Measurements from ENCODE around the gene VPS50. TPM values are rescaled to one million over a fixed set of nuclear protein-coding genes. Genes with fewer than 3 reads are reported as not detected.

Gene VPS50
- 10 to 100 TPM; 35.1 to 45.8 TPM for total RNA-seq
- polyA plus RNA-seq = 10 to 100 TPM in 1 of 2 donors, 1 to 10 TPM in 1; 7.5 to 17.0 TPM

GRCh38 chr7:93231799-93232672 lies at the start of gene VPS50:
Gene VPS50, plus strand, starts transcription at chr7:93232366. Its CDS starts 102 bp downstream, at chr7:93232468.
- CTCF ChIA-PET (ENCODE audit: partially characterized antibody) = interaction anchor here (0.8 to 3.5 kb wide), 7 partner anchors 10 to 784 kb away, joined by 3 to 31 read pairs (median 5); partner anchors contain the start of genes RBM48, SAMD9 and SAMD9L
- Histone ChIP-seq H3K9me3 (ENCODE audit: control insufficient read depth in 1 of 2, low read length in 2 of 2) (no peaks in the 10 kb centered on the region), H3K36me3 (ENCODE audit: insufficient read depth, low read length) (no peaks in the 10 kb centered on the region), H3K4me3 (ENCODE audit: low read length in 2 of 2) (peak within 1 kb of the TSS; percentile 66 to 99), H3K27ac (ENCODE audit: low read depth, low read length) (peak within 1 kb of the TSS; percentile 86), H3K4me1 (ENCODE audit: insufficient read depth, low read length) (peaks cover 31% of the 10 kb centered on the region), H3K27me3 (ENCODE audit: insufficient read depth, low read length) (no peaks in the 10 kb centered on the region)
- peak within 1 kb of the TSS; percentile 85 to 100 (median 98) for H3K27ac Mint-ChIP-seq
- intact Hi-C loops (cut with micrococcal nuclease) = loop anchor here (1.0 to 10.0 kb wide), 13 partner anchors 13 to 1425 kb away; partner anchors contain the start of genes ANKIB1, BET1, FAM133B and KRIT1
- H3K27me3 Mint-ChIP-seq = no peaks in the 10 kb centered on the region
- H3K36me3 Mint-ChIP-seq = peaks cover 0 to 5% of the 10 kb centered on the region in 2 donors
- POLR2A ChIA-PET (ENCODE audit: partially characterized antibody) = interaction anchor here (0.8 to 2.5 kb wide), 12 partner anchors 9 to 1425 kb away, joined by 3 to 24 read pairs (median 8); partner anchors contain the start of genes CDK6, FAM133B, GATAD1 and PEX1
- peaks cover 9 to 20% (median 14%) of the 10 kb centered on the region in 4 donors for H3K4me1 Mint-ChIP-seq
- peak; percentile 95 to 98 (median 97) for DNase-seq
- H3K9me3 Mint-ChIP-seq = no peaks in the 10 kb centered on the region
- peak within 1 kb of the TSS; percentile 91 to 97 (median 95) for H3K4me3 Mint-ChIP-seq

- no peaks in the 10 kb centered on the region for H3K4me1 Mint-ChIP-seq
- Histone ChIP-seq H3K9me3 (ENCODE audit: control insufficient read depth in 1 of 2, low read length in 2 of 2) (no peaks in the 10 kb centered on the region), H3K4me1 (ENCODE audit: insufficient read depth, low read length) (no peaks in the 10 kb centered on the region), H3K36me3 (ENCODE audit: insufficient read depth, low read length) (no peaks in the 10 kb centered on the region), H3K4me3 (ENCODE audit: low read length in 2 of 2) (no peak overlapping the region), H3K27me3 (ENCODE audit: insufficient read depth, low read length) (no peaks in the 10 kb centered on the region), H3K27ac (ENCODE audit: low read depth, low read length) (no peak overlapping the region)
- H3K27me3 Mint-ChIP-seq = peaks cover 14 to 16% of the 10 kb centered on the region in 2 donors
- no peaks in the 10 kb centered on the region for H3K9me3 Mint-ChIP-seq
- ChIA-PET CTCF (ENCODE audit: partially characterized antibody) (interaction anchor here (1.3 kb wide), 1 partner anchor 12 kb away, joined by 3 read pairs; no protein-coding TSS in a partner anchor), POLR2A (ENCODE audit: partially characterized antibody) (no interaction called here)
- intact Hi-C loops (cut with micrococcal nuclease) = no loop called here
- no peak overlapping the region for H3K4me3 Mint-ChIP-seq
- H3K27ac Mint-ChIP-seq = no peak overlapping the region
- no peak for DNase-seq
- H3K36me3 Mint-ChIP-seq = peaks cover 0 to 3% of the 10 kb centered on the region in 2 donors
These were observed 46.7 kb upstream of the VPS50 start for GRCh38 chr7:93185303-93186027.

GRCh38 chr7:93188870-93189634 lies 43.1 kb upstream of the VPS50 start:
- no peaks in the 10 kb centered on the region for H3K4me1 ChIP-seq (ENCODE audit: insufficient read depth, low read length)

GRCh38 chr7:93194386-93194785 lies 37.8 kb upstream of the VPS50 start:
- H3K27me3 ChIP-seq (ENCODE audit: insufficient read depth, low read length) = no peaks in the 10 kb centered on the region
- intact Hi-C loops (cut with micrococcal nuclease) = no loop called here
- H3K36me3 ChIP-seq (ENCODE audit: insufficient read depth, low read length) = no peaks in the 10 kb centered on the region
- Mint-ChIP-seq H3K4me3 (no peak overlapping the region), H3K27me3 (peaks cover 25 to 35% of the 10 kb centered on the region in 2 donors), H3K36me3 (no peaks in the 10 kb centered on the region), H3K27ac (no peak overlapping the region), H3K4me1 (no peaks in the 10 kb centered on the region), H3K9me3 (no peaks in the 10 kb centered on the region)
- no peak for DNase-seq
- H3K4me3 ChIP-seq (ENCODE audit: low read length in 2 of 2) = no peak overlapping the region
- CTCF ChIA-PET (ENCODE audit: partially characterized antibody) = interaction anchor here (1.1 kb wide), 1 partner anchor 32 kb away, joined by 3 read pairs; the partner anchor contains the start of gene HEPACAM2
- no peak overlapping the region for H3K27ac ChIP-seq (ENCODE audit: low read depth, low read length)
- H3K4me1 ChIP-seq (ENCODE audit: insufficient read depth, low read length) = no peaks in the 10 kb centered on the region
- no peaks in the 10 kb centered on the region for H3K9me3 ChIP-seq (ENCODE audit: control insufficient read depth in 1 of 2, low read length in 2 of 2)
- POLR2A ChIA-PET (ENCODE audit: partially characterized antibody) = interaction anchor here (1.0 kb wide), 1 partner anchor 38 kb away, joined by 5 read pairs; the partner anchor contains the start of gene VPS50

More at GRCh38 chr7:93188870-93189634, 43.1 kb upstream of the VPS50 start:
- Mint-ChIP-seq H3K4me1 (no peaks in the 10 kb centered on the region), H3K27me3 (peaks cover 24% of the 10 kb centered on the region in 2 donors), H3K9me3 (no peaks in the 10 kb centered on the region), H3K27ac (no peak overlapping the region), H3K36me3 (peaks cover 0 to 3% of the 10 kb centered on the region in 2 donors), H3K4me3 (no peak overlapping the region)
- Histone ChIP-seq H3K27ac (ENCODE audit: low read depth, low read length) (no peak overlapping the region), H3K27me3 (ENCODE audit: insufficient read depth, low read length) (no peaks in the 10 kb centered on the region), H3K4me3 (ENCODE audit: low read length in 2 of 2) (no peak overlapping the region), H3K36me3 (ENCODE audit: insufficient read depth, low read length) (no peaks in the 10 kb centered on the region), H3K9me3 (ENCODE audit: control insufficient read depth in 1 of 2, low read length in 2 of 2) (no peaks in the 10 kb centered on the region)
- intact Hi-C loops (cut with micrococcal nuclease) = no loop called here
- CTCF ChIA-PET (ENCODE audit: partially characterized antibody) = no interaction called here
- DNase-seq = no peak
- POLR2A ChIA-PET (ENCODE audit: partially characterized antibody) = no interaction called here

GRCh38 chr7:93196336-93196735 lies 35.8 kb upstream of the VPS50 start:
- no peak overlapping the region for H3K27ac Mint-ChIP-seq
- CTCF ChIA-PET (ENCODE audit: partially characterized antibody) = no interaction called here
- peaks cover 19 to 28% of the 10 kb centered on the region in 2 donors for H3K27me3 Mint-ChIP-seq
- POLR2A ChIA-PET (ENCODE audit: partially characterized antibody) = no interaction called here
- Histone ChIP-seq H3K36me3 (ENCODE audit: insufficient read depth, low read length) (no peaks in the 10 kb centered on the region), H3K4me1 (ENCODE audit: insufficient read depth, low read length) (no peaks in the 10 kb centered on the region), H3K27ac (ENCODE audit: low read depth, low read length) (no peak overlapping the region), H3K9me3 (ENCODE audit: control insufficient read depth in 1 of 2, low read length in 2 of 2) (no peaks in the 10 kb centered on the region), H3K4me3 (ENCODE audit: low read length in 2 of 2) (no peak overlapping the region), H3K27me3 (ENCODE audit: insufficient read depth, low read length) (no peaks in the 10 kb centered on the region)
- H3K36me3 Mint-ChIP-seq = no peaks in the 10 kb centered on the region
- intact Hi-C loops (cut with micrococcal nuclease) = no loop called here
- DNase-seq = no peak
- H3K4me3 Mint-ChIP-seq = no peak overlapping the region
- H3K9me3 Mint-ChIP-seq = no peaks in the 10 kb centered on the region
- no peaks in the 10 kb centered on the region for H3K4me1 Mint-ChIP-seq

- Mint-ChIP-seq H3K4me1 (no peaks in the 10 kb centered on the region), H3K27ac (no peak overlapping the region), H3K9me3 (no peaks in the 10 kb centered on the region), H3K27me3 (peaks cover 14 to 21% of the 10 kb centered on the region in 2 donors), H3K36me3 (no peaks in the 10 kb centered on the region), H3K4me3 (no peak overlapping the region)
- Histone ChIP-seq H3K36me3 (ENCODE audit: insufficient read depth, low read length) (no peaks in the 10 kb centered on the region), H3K9me3 (ENCODE audit: control insufficient read depth in 1 of 2, low read length in 2 of 2) (no peaks in the 10 kb centered on the region), H3K4me3 (ENCODE audit: low read length in 2 of 2) (no peak overlapping the region), H3K27me3 (ENCODE audit: insufficient read depth, low read length) (no peaks in the 10 kb centered on the region), H3K4me1 (ENCODE audit: insufficient read depth, low read length) (no peaks in the 10 kb centered on the region), H3K27ac (ENCODE audit: low read depth, low read length) (no peak overlapping the region)
- no peak for DNase-seq
- ChIA-PET CTCF (ENCODE audit: partially characterized antibody) (no interaction called here), POLR2A (ENCODE audit: partially characterized antibody) (interaction anchor here (1.2 kb wide), 1 partner anchor 81 kb away, joined by 3 read pairs; the partner anchor contains the start of gene SAMD9)
- intact Hi-C loops (cut with micrococcal nuclease) = no loop called here
These were observed 33.7 kb upstream of the VPS50 start for GRCh38 chr7:93198472-93198871.

All from CD4-positive, alpha-beta memory T cell (primary cell).